Tibial artery (tissue), 4 donors: ENCODE results near the gene FAR2.

Source experiments
- DNase-seq, 2 donors: peaks; one replicate each; pipeline ENCODE4 v3.0.0-alpha.2; 2019
- H3K27ac ChIP-seq, 2 donors: fragments of 200-600 bp; sonication (generic) in 1 of 2; 1 replicate in 1 of 2; 2 replicates in 1 of 2; pipeline ENCODE4 v1.5.1; 2018 to 2019; ENCODE audit warnings: mild to moderate bottlenecking in 1 of 2
- H3K27me3 ChIP-seq, 2 donors: fragments of 200-600 bp; sonication (generic) in 1 of 2; one replicate each; pipeline versions ENCODE4 v1.5.1 to v1.6.0; 2016 to 2019
- H3K36me3 ChIP-seq, 3 donors: fragments of 200-600 bp; sonication (generic) in 2 of 3; one replicate each; pipeline ENCODE4 v1.5.1; 2016 to 2019; ENCODE audit warnings: mild to moderate bottlenecking in 2 of 3
- H3K4me1 ChIP-seq, 4 donors: fragments of 200-600 bp; sonication (generic) in 2 of 4; 1 replicate in 3 of 4; 2 replicates in 1 of 4; pipeline ENCODE4 v1.5.1; 2016 to 2019
- H3K4me3 ChIP-seq, 2 donors: fragments of 200-600 bp; sonication (generic) in 1 of 2; 1 replicate in 1 of 2; 2 replicates in 1 of 2; pipeline ENCODE4 v1.5.1; 2018 to 2019; ENCODE audit warnings: mild to moderate bottlenecking in 2 of 2
- H3K9me3 ChIP-seq, 3 donors: fragments of 200-600 bp; sonication (generic) in 1 of 3; one replicate each; pipeline ENCODE4 v1.5.1; 2016 to 2019
- CTCF ChIP-seq, 2 experiments: fragments of 200-600 bp in 1 of 2; fragments of 450-650 bp in 1 of 2; IDR thresholded peaks; one replicate each; pipeline ENCODE4 v1.5.1; 2017 to 2019; ENCODE audit warnings: antibody characterized with exemption in 2 of 2, mild to moderate bottlenecking in 1 of 2, moderate library complexity in 1 of 2
- intact Hi-C: fragments of 100-400 bp; cut with DNase I; formaldehyde crosslinking; loops from one replicate; pipeline ENCODE4 v1.15.0; 2023; ENCODE audit warnings: low total_unique reads

FAR2 gene

GRCh38 chr12:29150462-29150861, 1.4 kb downstream of the FAR2 start:
- H3K27ac ChIP-seq, result no peak overlapping the region

GRCh38 chr12:29152223-29152868, 3.3 kb downstream of the FAR2 start:
- intact Hi-C loops, result no loop called here
- TF ChIP-seq CTCF (IDR thresholded peaks at IDR 0.05), result no peak
- no peak for DNase-seq
- no peaks in the 10 kb centered on the region for H3K9me3 ChIP-seq
- no peak overlapping the region for H3K27ac ChIP-seq
- H3K27me3 ChIP-seq, result peaks cover 0 to 19% of the 10 kb centered on the region in 2 donors
- H3K4me3 ChIP-seq, result no peak overlapping the region
- peaks cover 0 to 17% (median 10%) of the 10 kb centered on the region in 4 donors for H3K4me1 ChIP-seq
- no peaks in the 10 kb centered on the region for H3K36me3 ChIP-seq

More at GRCh38 chr12:29150462-29150861, 1.4 kb downstream of the FAR2 start:
- Histone ChIP-seq H3K36me3 (no peaks in the 10 kb centered on the region), H3K27me3 (peaks cover 0 to 19% of the 10 kb centered on the region in 2 donors), H3K4me3 (peak overlapping the region; percentile 50 to 59), H3K4me1 (peaks cover 0 to 17% (median 10%) of the 10 kb centered on the region in 4 donors), H3K9me3 (no peaks in the 10 kb centered on the region)
- TF ChIP-seq CTCF (IDR thresholded peaks at IDR 0.05), result no peak
- intact Hi-C loops, result no loop called here
- DNase-seq, result no peak

GRCh38 chr12:29152981-29153630, 4.0 kb downstream of the FAR2 start:
- TF ChIP-seq CTCF (IDR thresholded peaks at IDR 0.05), result no peak
- intact Hi-C loops, result no loop called here
- no peaks in the 10 kb centered on the region for H3K9me3 ChIP-seq
- peaks cover 0 to 18% of the 10 kb centered on the region in 2 donors for H3K27me3 ChIP-seq
- H3K4me3 ChIP-seq, result no peak overlapping the region
- H3K27ac ChIP-seq, result no peak overlapping the region
- H3K4me1 ChIP-seq, result peaks cover 0 to 16% (median 10%) of the 10 kb centered on the region in 4 donors
- H3K36me3 ChIP-seq, result no peaks in the 10 kb centered on the region
- no peak for DNase-seq

- Histone ChIP-seq H3K9me3 (no peaks in the 10 kb centered on the region), H3K27ac (no peak overlapping the region), H3K27me3 (no peaks in the 10 kb centered on the region), H3K4me1 (no peaks in the 10 kb centered on the region), H3K4me3 (no peak overlapping the region), H3K36me3 (no peaks in the 10 kb centered on the region)
- no peak for DNase-seq
- intact Hi-C loops, result no loop called here
- no peak for TF ChIP-seq CTCF (IDR thresholded peaks at IDR 0.05)
Observed at GRCh38 chr12:29155079-29155478, 6.0 kb downstream of the FAR2 start.

- no peaks in the 10 kb centered on the region for H3K27me3 ChIP-seq
- H3K36me3 ChIP-seq, result no peaks in the 10 kb centered on the region
- no peak for TF ChIP-seq CTCF (IDR thresholded peaks at IDR 0.05)
- no peak for DNase-seq
- H3K4me3 ChIP-seq, result no peak overlapping the region
- H3K27ac ChIP-seq, result no peak overlapping the region
- H3K9me3 ChIP-seq, result no peaks in the 10 kb centered on the region
- intact Hi-C loops, result no loop called here
- no peaks in the 10 kb centered on the region for H3K4me1 ChIP-seq
Observed at GRCh38 chr12:29157486-29157946, 8.4 kb downstream of the FAR2 start.
